ENCODE data around the gene ZNF346. TPM values are rescaled to one million over a fixed set of nuclear protein-coding genes. Genes with fewer than 3 reads are reported as not detected.

Gene ZNF346
- total and polyA plus RNA-seq, 2 of the 13 experiments (the other 11 are each of a cell fraction or from before 2014, with no cell fraction given): 8.6 to 19.4 TPM

DNA sequence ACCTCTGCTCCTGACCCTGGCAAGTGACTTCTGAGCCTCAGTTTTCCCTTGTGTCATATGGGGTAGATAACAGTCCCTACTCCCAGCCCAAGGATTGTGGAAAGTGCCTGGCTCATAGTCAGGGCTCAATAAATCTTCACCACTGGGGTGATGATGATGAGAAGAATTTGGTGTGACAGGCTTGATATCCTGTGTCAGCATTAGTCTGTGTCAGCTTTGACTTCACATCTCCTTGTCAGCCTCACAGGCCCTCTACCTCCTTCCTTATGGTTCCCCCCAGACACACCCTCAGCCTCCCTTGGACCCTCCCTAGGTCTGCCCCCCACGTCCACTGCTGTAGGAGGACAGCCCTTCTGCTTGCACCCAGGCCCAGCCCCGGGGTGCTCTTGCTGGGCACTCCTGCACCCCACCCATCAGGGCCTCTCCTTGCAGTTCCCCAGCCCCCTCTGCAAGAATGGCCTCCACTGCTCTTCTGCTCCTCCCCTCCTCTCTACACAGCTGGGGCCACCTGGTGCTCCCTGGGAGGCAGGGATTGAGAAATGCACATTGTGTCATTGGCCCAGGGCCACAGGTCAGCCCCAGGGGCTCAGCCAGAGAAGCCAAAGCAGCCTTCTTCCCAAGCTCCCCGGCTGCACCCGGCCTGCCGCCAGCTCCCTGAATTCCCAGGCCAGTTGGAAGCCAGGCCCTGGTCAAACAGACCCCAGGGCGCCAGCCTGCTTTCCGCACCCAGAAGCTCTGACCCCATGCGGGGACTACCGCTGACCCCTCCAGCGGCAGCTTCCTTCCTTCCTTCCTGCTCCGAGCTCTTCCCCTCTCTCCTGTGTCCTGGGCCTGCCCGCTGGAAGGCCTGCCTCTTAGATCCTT lies 72.0 kb downstream of the ZNF346 start (continued):
- no peak for TF ChIP-seq MLX (CRISPR knock-in tag; IDR thresholded peaks at IDR 0.05)
- 0 out of 2 replicates have a peak, but pooled peaks have one; percentile 31 for TF ChIP-seq ZNF747 (CRISPR knock-in tag; IDR thresholded peaks at IDR 0.05; ENCODE audit: borderline replicate concordance)
- no peak for TF ChIP-seq DR1 (CRISPR knock-in tag; IDR thresholded peaks at IDR 0.05)
- no peak for TF ChIP-seq TMF1 (CRISPR knock-in tag; IDR thresholded peaks at IDR 0.05; ENCODE audit: low read depth)
- TF ChIP-seq, protein P1, sequence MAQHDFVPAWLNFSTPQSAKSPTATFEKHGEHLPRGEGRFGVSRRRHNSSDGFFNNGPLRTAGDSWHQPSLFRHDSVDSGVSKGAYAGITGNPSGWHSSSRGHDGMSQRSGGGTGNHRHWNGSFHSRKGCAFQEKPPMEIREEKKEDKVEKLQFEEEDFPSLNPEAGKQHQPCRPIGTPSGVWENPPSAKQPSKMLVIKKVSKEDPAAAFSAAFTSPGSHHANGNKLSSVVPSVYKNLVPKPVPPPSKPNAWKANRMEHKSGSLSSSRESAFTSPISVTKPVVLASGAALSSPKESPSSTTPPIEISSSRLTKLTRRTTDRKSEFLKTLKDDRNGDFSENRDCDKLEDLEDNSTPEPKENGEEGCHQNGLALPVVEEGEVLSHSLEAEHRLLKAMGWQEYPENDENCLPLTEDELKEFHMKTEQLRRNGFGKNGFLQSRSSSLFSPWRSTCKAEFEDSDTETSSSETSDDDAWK (CRISPR knock-in tag; IDR thresholded peaks at IDR 0.05): no peak
- no peak for TF ChIP-seq ZFP36L1 (CRISPR knock-in tag; IDR thresholded peaks at IDR 0.05)
- no peak for TF ChIP-seq ELF4 (CRISPR knock-in tag; IDR thresholded peaks at IDR 0.05; ENCODE audit: borderline replicate concordance)
- 0 out of 2 replicates have a peak, but pooled peaks have one; percentile 30 for TF ChIP-seq KDM4B (CRISPR knock-in tag; IDR thresholded peaks at IDR 0.05)
- TF ChIP-seq, protein P2, sequence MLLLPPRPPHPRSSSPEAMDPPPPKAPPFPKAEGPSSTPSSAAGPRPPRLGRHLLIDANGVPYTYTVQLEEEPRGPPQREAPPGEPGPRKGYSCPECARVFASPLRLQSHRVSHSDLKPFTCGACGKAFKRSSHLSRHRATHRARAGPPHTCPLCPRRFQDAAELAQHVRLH (CRISPR knock-in tag; IDR thresholded peaks at IDR 0.05; ENCODE audit: borderline replicate concordance, low read depth): no peak
- peak; percentile 46; the same call in 1 of the 2 replicates for TF ChIP-seq MYC (CRISPR knock-in tag; IDR thresholded peaks at IDR 0.05; ENCODE audit: borderline replicate concordance)
- no peak for TF ChIP-seq DBP (CRISPR knock-in tag; IDR thresholded peaks at IDR 0.05; ENCODE audit: not compliant biosample characterization)
- no peak for TF ChIP-seq STAG1 (CRISPR knock-in tag; IDR thresholded peaks at IDR 0.05)
- TF ChIP-seq ZNF138 (CRISPR knock-in tag; IDR thresholded peaks at IDR 0.05; ENCODE audit: low read depth): no peak
- TF ChIP-seq BRD4 (CRISPR knock-in tag; IDR thresholded peaks at IDR 0.05): no peak
- TF ChIP-seq ZNF737 (CRISPR knock-in tag; IDR thresholded peaks at IDR 0.05; ENCODE audit: borderline replicate concordance): no peak
- TF ChIP-seq ZNF33A (CRISPR knock-in tag; IDR thresholded peaks at IDR 0.05; ENCODE audit: borderline replicate concordance): no peak
- no peak for TF ChIP-seq JUND (CRISPR knock-in tag; IDR thresholded peaks at IDR 0.05)
- no peak for TF ChIP-seq ZNF678 (CRISPR knock-in tag; IDR thresholded peaks at IDR 0.05)
- TF ChIP-seq BCL3 (CRISPR knock-in tag; IDR thresholded peaks at IDR 0.05): no peak
- no peak for TF ChIP-seq GTF2F1 (IDR thresholded peaks at IDR 0.05; ENCODE audit: low read length)
- TF ChIP-seq NAIF1 (CRISPR knock-in tag; IDR thresholded peaks at IDR 0.05; ENCODE audit: borderline replicate concordance): no peak
- TF ChIP-seq, protein P3, sequence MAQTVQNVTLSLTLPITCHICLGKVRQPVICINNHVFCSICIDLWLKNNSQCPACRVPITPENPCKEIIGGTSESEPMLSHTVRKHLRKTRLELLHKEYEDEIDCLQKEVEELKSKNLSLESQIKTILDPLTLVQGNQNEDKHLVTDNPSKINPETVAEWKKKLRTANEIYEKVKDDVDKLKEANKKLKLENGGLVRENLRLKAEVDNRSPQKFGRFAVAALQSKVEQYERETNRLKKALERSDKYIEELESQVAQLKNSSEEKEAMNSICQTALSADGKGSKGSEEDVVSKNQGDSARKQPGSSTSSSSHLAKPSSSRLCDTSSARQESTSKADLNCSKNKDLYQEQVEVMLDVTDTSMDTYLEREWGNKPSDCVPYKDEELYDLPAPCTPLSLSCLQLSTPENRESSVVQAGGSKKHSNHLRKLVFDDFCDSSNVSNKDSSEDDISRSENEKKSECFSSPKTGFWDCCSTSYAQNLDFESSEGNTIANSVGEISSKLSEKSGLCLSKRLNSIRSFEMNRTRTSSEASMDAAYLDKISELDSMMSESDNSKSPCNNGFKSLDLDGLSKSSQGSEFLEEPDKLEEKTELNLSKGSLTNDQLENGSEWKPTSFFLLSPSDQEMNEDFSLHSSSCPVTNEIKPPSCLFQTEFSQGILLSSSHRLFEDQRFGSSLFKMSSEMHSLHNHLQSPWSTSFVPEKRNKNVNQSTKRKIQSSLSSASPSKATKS (CRISPR knock-in tag; IDR thresholded peaks at IDR 0.05): no peak
- no peak for TF ChIP-seq HNRNPK (IDR thresholded peaks at IDR 0.05; ENCODE audit: low read depth, low read length, poor library complexity, severe bottlenecking)
